GM19397 (cell line): ENCODE measurements around the gene CFAP20DC.
"Not testable (repeated sequence)": the region's sequence is repeated elsewhere in the genome, so short reads cannot be mapped to it uniquely, and the experiment has no call there.

Source experiments
- ATAC-seq: cut with Tn5 transposase; IDR thresholded peaks from one replicate; pipeline ENCODE4 v1.9.1; 2021; ENCODE audit warnings: mild to moderate bottlenecking, moderate library complexity; ENCODE audit not compliant: unreplicated experiment

The CFAP20DC gene

GRCh38 chr3:58824285-58824684, 225.5 kb downstream of the CFAP20DC start:
- ATAC-seq: no peak

- not testable (repeated sequence) for ATAC-seq
Measured at GRCh38 chr3:58806551-58807244, 243.1 kb downstream of the CFAP20DC start.

DNA sequence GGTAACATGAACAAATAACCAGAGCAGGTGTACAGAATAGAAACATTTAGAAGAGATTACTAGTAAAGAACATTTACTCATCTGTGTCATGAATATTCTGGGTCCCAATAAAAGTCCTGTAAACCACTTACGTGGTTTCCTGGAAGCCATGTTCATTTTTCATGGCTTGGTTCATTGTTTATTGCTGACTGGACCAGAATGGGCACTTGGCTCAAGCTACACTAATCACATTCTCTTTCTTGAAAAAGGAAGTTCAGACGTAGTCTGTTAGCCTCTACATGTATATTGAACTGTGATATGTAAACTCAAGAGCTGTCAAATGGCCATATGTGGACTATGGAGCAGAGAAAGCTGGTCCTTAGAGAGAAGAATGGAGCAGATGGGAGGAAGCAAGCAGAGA, 244.9 kb downstream of the CFAP20DC start:
- no peak for ATAC-seq

DNA sequence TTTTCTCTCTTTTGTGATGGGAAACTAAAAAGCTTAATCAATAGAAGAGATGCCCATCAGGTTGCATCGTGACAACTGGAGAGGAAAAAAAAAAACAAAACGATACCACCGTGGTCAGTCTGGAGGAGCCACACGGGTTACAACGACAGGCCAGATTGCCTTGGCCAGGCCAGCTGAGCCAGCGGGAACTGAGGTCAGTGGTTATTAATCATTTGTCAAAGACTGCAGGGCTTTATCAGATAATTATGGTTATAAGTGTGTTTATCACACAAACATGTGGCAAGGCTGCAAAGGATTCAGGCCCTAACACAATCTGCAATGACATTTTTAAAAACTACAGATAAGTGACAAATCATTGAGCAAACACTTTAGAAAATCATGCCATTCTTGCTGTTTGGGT, 248.3 kb downstream of the CFAP20DC start:
- ATAC-seq: no peak

GRCh38 chr3:58800940-58801339, 248.9 kb downstream of the CFAP20DC start:
- no peak for ATAC-seq

GRCh38 chr3:58800032-58800431, 249.8 kb downstream of the CFAP20DC start:
- ATAC-seq: no peak

DNA sequence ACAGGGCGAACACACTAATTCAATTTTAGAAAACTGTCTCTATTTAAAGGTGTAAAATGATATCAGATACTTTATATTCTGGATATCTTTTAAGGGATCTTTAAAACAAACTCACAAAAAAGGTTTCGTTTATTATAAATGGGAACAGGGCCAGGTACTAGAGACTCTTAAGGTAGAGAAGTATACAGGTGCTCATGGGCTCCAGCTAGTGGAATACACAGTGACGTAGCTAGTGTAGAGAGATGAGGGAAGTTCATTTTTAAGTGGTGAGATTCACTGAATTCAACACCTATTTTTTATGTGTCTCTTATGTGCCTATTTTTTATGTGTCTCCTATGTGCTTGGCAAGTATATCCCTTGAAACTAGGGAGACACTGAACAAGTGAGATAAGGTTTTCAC, 250.6 kb downstream of the CFAP20DC start:
- no peak for ATAC-seq

GRCh38 chr3:58798312-58798711, 251.5 kb downstream of the CFAP20DC start:
- ATAC-seq: no peak

GRCh38 chr3:58794750-58795149, 255.1 kb downstream of the CFAP20DC start:
- no peak for ATAC-seq

DNA sequence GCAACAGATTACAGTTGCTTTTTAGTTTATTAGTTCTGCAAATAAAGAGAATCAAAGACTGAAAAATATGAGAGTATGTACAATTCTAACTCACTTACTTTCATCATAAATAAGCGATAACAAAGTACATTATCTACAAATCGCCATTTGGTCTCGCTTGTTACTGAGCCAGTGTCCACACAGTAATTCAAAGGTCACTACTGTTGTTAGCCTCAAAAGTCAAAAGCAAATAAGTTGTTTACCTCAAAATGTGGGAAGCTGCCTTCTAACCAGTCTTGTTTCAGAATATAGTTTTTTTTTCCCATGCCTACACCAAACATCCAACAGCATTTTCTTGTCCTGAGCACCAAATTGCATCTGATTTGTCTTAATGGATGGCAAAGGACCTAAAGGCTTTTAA, 255.9 kb downstream of the CFAP20DC start:
- no peak for ATAC-seq

GRCh38 chr3:58792921-58793451, 256.8 kb downstream of the CFAP20DC start:
- no peak for ATAC-seq

- no peak for ATAC-seq
Measured at GRCh38 chr3:58789385-58789784, 260.4 kb downstream of the CFAP20DC start.

DNA sequence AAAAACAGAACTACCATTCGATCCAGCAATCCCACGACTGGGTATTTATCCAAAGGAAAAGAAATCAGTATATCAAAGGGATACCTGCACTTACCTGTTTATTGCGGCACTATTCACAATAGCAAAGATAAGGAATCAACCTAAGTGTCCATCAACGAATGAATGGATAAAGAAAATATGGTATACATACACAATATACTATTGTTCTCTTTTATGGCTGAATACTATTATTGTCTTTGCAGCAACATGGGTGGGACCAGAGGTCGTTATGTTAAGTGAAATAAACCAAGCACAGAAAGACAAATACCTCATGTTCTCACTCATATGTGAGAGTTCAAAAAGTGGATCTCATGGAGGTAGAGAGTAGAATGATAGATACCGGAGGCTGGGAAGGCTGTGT, 264.9 kb downstream of the CFAP20DC start:
- ATAC-seq: no peak

GRCh38 chr3:58784425-58784824, 265.4 kb downstream of the CFAP20DC start:
- ATAC-seq: no peak

DNA sequence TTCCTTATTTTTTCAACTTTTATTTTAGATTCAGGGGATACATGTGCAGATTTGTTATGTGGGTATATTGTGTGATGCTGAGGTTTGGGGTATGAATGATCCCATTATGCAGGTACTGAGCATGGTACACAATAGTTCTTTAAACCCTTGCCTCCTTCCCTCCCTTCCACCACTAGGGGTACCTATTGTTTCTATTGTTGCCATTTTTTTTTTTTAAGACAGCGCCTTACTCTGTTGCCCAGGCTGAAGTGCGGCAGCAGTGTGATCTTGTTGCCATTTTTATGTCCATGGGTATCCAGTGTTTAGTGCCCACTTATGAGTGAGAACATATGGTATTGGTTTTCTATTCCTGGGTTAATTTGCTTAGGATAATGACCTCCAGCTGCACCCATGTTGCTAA, 266.0 kb downstream of the CFAP20DC start:
- ATAC-seq: no peak

GRCh38 chr3:58779934-58780333, 269.9 kb downstream of the CFAP20DC start:
- ATAC-seq: no peak

GRCh38 chr3:58776231-58776630, 273.6 kb downstream of the CFAP20DC start:
- ATAC-seq: no peak

DNA sequence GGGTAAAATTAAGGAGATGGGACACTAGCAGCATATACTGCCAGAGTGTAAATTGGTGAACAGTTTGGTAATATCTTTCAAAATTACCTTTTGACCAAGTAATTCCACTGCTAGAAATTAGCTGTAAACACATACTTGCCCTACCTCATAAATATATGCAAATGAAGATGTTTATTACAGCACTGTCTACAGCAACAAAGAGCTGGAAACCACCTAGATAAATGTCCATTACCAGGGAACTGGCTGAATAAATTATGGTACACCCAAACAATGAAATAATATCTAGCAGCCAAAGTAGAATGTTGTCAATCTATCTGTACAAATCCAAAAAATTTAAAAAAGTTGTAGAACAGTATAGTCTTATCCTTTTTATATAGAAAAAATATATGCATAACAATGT, 277.4 kb downstream of the CFAP20DC start:
- ATAC-seq: no peak

DNA sequence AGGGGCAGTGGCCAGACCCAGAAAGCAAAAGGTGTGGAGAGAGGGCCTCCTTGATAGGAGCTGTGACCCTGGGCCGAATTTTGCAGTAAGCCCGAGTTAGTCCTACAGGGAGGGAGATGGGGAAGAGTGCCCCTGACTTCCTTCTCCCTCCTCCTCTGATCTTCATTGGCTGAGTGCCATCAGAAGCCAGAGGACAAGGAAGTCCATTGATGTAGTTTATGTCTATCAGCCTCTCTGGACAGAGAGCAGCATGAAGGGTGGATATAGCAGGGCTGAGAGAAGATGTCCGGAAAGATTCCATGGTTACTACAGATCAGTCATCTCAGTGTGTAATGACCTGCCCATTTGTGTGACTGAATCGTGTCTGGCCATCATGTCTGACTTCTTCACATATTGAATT, 280.8 kb downstream of the CFAP20DC start:
- ATAC-seq: no peak

GRCh38 chr3:58766587-58767282, 283.1 kb downstream of the CFAP20DC start:
- no peak for ATAC-seq

- no peak for ATAC-seq
Measured at GRCh38 chr3:58755150-58755549, 294.7 kb downstream of the CFAP20DC start.

DNA sequence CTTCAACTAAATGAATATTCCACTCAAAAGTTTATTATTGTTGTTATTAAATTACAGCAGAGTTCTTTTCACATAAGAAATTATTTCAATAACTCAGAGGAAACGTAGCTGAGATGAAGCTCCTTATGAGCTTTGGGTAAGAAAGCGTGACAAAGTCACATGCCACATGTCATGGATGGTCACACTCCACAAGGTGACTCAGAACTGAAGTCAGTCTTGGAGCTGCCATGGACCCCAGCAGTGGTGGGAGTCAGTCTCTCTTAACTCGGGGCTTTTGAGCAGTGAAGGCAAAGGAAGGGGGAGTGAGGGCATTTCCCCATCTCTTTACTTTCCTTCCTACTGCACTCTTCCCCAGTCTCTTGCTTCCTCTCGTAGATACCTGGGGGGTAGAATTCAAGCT, 295.8 kb downstream of the CFAP20DC start:
- peak; percentile 67 for ATAC-seq
